NCI-H146 treated with DMSO at 0.1 percent for 48 hours (cell line): ENCODE results near the gene CHTF18.
"Not testable (repeated sequence)": the region's sequence is repeated elsewhere in the genome, so short reads cannot be mapped to it uniquely, and the experiment has no call there.

ENCODE experiments used
- DNase-seq: peaks from one replicate; lab custom pipeline; 2025; ENCODE audit not compliant: unreplicated experiment; lab: John Stamatoyannopoulos, UW

CHTF18 gene

DNA sequence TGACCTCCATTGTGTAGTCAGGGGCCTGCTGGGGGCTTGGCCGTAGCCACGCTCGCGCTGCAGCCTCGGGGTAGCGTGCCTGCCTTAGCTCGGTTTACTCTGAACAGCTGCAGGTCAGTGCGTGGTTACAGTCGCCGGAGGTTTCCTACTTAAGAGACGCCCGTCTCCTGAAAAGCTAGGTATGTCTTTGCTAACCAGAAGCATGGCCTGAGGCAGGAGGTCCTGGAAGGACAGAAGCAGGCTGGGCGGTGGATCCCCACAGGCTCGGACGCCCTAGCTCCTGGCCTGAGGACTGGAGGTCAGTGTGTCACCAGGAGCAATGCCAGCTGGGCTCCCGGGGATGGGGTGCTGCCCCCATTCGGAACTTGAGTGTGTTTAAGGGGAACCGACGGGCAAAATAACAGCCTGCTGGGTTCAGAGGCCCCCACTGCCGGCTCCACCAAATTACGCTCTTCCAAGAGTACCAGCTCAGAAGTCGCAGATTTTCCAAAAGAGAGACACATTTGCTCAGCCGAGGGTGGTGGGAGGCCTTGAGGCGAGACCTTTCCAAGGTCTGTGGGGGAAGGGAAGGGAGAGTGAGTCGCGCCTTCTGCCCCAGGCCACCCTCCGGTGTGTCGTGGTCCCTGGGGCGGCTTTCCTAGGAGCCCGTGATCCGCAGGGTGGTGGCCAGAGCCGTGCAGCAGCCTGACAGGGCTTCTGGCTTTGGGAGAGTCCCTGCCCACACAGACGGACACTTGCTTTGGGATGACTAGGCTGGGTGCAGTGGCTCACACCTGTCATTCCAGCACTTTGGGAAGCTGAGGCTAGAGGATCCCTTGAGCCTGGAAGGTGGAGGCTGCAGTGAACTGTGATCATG lies 16.0 kb downstream of the CHTF18 start:
- no peak for DNase-seq

GRCh38 chr16:805474-805873 lies 17.1 kb downstream of the CHTF18 start:
- no peak for DNase-seq

- DNase-seq: peak; percentile 87
These were observed 19.1 kb downstream of the CHTF18 start for GRCh38 chr16:807347-808084.

GRCh38 chr16:808085-808386 lies 19.6 kb downstream of the CHTF18 start:
- DNase-seq: no peak

DNA sequence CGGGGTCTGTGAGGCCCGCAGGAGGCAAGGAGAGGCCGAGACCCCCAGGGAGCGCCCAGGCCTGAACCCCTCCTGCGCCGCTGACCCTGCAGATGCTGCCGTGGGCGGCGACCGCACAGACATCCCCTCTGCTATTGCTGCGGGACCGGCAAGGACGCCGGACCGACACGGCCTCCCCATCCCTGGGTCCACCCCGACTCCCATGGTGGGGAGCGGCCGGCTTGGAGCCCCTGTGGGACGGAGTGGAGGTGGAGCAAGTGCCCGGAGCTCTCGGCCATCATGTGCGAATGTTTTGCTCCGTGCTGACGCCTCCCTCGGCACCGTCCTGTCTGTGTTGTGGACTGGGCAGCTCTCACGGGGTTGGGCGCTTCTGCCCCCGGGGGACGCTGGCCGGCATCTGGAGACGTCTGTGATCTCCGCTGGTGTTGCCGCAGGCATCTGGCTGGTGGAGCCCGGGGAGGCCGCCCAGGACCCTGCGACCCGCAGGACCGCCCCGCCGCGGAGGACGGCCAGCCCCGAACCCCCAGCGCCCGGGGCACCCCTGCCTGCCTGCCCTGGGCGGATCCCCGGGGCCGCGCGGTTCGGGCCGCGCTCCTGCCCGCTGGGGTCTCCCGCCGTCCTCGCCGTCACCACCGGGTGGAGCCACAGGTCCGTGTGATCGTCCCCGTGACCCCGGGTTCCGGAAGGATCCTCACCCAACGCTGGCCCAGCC lies 24.9 kb downstream of the CHTF18 start:
- no peak for DNase-seq

- DNase-seq: no peak
These were observed 25.5 kb downstream of the CHTF18 start for GRCh38 chr16:813916-814412.

GRCh38 chr16:814974-815373 lies 26.6 kb downstream of the CHTF18 start:
- no peak for DNase-seq

DNA sequence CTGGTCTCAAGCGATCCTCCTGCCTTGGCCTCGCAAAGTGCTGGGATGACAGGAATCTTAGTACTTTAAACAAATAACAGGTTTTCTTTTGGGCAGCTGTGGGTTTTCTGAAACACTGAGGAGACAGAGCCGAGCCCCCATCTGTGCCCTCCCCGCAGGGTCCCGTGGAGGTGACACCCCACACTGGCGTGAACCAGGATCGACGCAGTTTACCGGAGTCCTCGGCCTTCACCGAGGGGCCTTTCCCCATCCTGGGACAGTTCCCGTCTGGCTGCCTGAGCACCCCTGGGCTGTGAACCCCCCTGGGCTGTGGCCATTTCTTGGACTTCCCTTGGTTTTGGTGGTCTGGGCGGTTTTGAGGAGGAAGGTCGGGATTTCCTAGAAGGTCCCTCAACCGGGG lies 27.4 kb downstream of the CHTF18 start:
- no peak for DNase-seq

- no peak for DNase-seq
These were observed 28.8 kb downstream of the CHTF18 start for GRCh38 chr16:817001-817906.

DNA sequence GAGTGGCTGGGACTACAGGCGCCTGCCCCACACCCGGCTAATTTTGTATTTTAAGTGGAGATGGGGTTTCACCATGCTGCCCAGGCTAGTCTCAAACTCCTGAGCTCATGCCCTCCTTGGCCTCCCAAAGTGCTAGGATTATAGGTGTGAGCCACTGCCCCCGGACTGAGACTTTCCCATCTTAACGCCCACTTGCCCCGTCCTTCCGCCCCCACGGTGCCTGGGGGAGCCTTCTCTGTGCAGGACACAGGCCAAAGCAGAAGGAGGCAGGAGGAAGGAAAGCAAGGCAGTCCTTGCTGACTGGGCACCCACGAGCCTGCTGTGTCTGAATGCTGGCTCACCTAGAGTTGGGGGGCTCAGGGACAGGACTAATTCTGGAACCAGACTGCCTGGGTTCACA lies 29.7 kb downstream of the CHTF18 start:
- no peak for DNase-seq

DNA sequence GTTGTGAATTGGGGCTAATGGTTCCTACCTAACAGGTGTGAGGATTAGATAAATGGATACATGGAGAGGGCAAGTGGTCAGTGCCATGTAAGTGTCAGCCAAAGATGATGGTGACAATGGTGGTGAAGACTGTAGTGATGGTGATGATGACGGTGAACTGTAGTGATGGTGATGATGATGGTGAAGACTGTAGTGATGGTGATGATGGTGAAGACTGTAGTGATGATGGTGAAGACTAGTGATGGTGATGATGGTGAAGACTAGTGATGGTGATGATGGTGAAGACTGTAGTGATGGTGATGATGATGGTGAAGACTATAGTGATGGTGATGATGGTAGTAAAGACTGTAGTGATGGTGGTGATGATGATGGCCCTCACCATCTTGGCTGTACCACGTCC lies 30.2 kb downstream of the CHTF18 start:
- DNase-seq: no peak

DNA sequence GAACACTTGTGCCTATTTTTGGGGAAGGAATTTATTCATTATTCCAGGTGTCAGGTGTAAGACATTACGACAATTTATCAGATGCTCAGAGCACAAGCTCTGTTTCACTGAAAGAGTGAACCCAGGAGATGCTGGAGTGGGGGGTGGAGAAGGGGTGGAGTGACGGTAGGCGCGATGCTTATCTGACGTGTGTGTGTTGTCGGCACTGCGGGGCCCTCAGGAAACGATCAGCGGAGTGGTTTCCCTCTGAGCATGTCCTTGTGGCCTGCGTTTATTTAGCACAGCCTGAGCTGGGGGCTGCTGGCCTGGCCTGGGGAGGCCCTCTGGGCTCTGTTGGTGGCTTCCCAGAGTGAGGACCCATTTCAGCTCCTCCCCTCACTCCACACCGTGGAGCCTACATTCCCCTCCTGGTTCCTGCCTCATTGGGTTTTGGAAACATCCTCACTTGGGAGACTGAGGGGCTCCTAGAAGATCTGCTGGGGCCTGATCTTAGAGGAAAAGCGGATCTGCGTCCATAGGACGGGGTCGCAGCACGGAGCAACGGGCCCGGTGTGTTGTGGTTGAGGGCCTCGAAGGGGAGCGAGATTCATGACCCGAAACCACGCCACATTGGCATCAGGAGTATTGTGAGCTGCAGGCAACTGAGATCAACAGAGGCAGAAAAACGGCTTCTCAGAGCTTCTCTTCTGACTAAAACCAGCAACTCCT lies 31.1 kb downstream of the CHTF18 start:
- no peak for DNase-seq

GRCh38 chr16:820044-820408 lies 31.6 kb downstream of the CHTF18 start:
- not testable (repeated sequence) for DNase-seq

DNA sequence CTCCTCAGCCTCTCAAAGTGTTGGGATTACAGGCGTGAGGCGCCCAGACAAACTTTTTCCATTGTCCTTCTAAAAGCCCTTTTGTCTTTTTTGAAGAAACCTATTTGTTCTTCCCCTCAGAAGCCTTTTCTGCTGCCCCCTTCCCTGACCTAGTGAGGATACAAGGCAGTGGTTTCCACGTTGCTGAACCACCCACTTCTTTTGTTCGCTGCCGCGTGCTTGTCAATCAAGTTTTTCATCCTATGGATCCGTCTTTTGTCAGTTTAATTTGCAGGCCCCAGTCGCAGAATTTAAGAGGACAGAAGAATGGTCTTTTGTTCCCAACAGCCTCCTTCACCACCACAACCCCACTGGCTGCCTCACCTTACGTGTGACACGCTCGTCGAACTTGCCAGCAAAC lies 32.3 kb downstream of the CHTF18 start:
- no peak for DNase-seq

- no peak for DNase-seq
These were observed 33.3 kb downstream of the CHTF18 start for GRCh38 chr16:821751-822150.

DNA sequence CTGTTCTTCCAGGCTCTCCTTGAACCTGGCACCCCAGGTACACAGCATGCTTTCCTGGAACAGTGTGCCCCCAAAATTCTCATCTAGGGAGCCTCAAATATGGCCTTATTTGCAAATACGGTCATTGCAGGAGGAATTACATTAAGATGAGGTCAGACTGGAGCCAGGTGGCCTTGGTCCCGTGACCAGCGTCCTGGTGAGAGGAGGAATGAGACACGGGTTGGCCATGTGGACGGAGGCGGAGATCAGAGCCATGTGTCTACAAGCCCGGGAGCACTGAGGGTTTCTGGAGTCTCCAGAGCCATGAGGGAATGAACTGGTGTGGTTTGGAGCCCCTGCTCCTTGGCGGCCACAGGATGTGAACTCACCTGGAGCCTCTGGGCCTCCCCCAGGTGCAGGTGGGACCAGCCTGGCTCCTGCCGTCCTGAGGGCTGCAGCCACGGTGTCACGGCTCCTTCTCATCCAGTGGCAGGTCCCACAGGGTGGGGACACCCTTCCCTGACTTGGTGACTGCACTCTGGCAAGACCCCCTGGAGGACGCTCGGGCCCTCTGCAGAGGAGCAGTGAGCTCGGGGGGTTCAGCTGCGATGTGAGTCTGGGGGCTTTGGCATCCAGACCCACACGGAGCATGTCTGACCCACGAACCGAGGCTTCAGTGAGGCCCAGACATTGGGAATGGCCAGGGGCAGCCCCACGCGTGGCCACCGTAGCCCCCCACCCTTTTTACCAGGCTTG lies 33.9 kb downstream of the CHTF18 start:
- no peak for DNase-seq

DNA sequence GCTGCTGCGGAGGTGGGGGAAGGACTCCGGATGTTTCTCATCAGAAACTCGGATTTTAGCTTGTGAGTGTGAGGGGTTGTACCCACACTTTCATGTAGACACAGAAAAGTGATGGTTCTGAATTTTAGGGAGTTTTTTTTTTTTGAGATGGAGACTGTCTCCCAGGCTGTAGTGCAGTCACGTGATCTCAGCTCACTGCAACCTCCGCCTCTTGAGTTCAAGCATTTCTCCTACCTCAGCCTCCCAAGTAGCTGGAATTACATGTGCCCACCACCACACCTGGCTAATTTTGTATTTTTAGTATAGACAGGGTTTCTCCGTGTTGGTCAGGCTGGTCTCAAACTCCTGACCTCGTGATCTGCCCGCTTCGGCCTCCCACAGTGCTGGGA lies 34.5 kb downstream of the CHTF18 start:
- no peak for DNase-seq

GRCh38 chr16:824194-824593 lies 35.8 kb downstream of the CHTF18 start:
- no peak for DNase-seq

DNA sequence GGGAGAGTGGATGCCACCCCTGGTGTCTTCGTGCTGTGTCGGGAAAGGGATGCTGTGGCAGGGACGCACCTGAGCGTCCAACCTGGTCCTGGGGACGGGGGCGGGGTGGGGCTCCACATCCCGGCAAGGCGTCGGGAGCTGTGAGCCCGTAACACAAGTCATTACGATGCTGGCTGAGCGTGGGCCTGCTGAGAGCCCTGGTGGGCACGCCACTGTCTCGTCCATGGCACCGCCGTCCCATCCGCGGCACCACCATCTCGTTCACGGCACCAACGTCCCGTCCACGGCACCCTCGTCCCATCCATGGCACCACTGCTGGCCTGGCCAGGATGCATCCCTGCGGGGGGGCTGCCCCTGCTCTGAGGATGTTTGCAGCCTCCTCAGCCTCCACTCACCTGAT lies 36.2 kb downstream of the CHTF18 start:
- DNase-seq: no peak
